ENCODE data around the gene ZNF444. TPM values are rescaled to one million over a fixed set of nuclear protein-coding genes. Genes with fewer than 3 reads are reported as not detected.
"Not testable (repeated sequence)": the region's sequence is repeated elsewhere in the genome, so short reads cannot be mapped to it uniquely, and the experiment has no call there.

Gene ZNF444
- total and polyA plus RNA-seq, 2 of the 4 experiments (the other 2 are of a cell fraction) = 2.5 to 20.3 TPM

- no peaks in the 10 kb centered on the region for H3K9me1 ChIP-seq (ENCODE audit: insufficient read depth, low read length)
- no peak overlapping the region for H2BK120ac ChIP-seq (ENCODE audit: low read depth, low read length)
- H2BK20ac ChIP-seq (ENCODE audit: low read depth, low read length) = no peak overlapping the region
- intact Hi-C loops (cut with micrococcal nuclease) (no loop called here), dilution Hi-C loops (cut with HindIII; ENCODE audit: low sequenced_read_pairs, unreplicated experiment) (no loop called here), in situ Hi-C loops (cut with MboI; ENCODE audit: low sequenced_read_pairs) (no loop called here)
- WGBS, 2 experiments (ENCODE audit: extremely low coverage in 2 of 2, insufficient read length in 1 of 2) = 92% methylated on average over 2 of the region's 7 CpGs; no CpG with 5 or more reads in 1 of the 2 experiments
- peaks cover 14 to 33% of the 10 kb centered on the region in 2 experiments for H3K79me1 ChIP-seq (ENCODE audit: low read depth in 1 of 2, low read length in 2 of 2)
- POLR2A ChIA-PET (ENCODE audit: unreplicated experiment) = no interaction called here
- no peaks in the 10 kb centered on the region for H3K4me1 ChIP-seq (ENCODE audit: control insufficient read depth, insufficient read depth, low read length)
- peak overlapping the region; percentile 37 for H2AK9ac ChIP-seq (replicated peaks; ENCODE audit: low read depth, low read length, poor library complexity)
- BruUV-seq (replicated peaks) = no TSS peak
- H3K27me3 ChIP-seq (ENCODE audit: control insufficient read depth, insufficient read depth, low read length) = no peaks in the 10 kb centered on the region
- H3K36me3 ChIP-seq (ENCODE audit: control insufficient read depth, insufficient read depth, low read length) = peaks cover 54% of the 10 kb centered on the region
- H3K14ac ChIP-seq (replicated peaks; ENCODE audit: low read depth, low read length) = no peak overlapping the region
- H2BK5ac ChIP-seq (ENCODE audit: low read depth, low read length, poor library complexity, severe bottlenecking) = no peak overlapping the region
- no peak overlapping the region for H3K18ac ChIP-seq (ENCODE audit: low read depth, low read length)
- H4K91ac ChIP-seq (ENCODE audit: insufficient read depth, low read depth, low read length) = no peak overlapping the region
- no peak overlapping the region for H2AK5ac ChIP-seq (ENCODE audit: low read depth, low read length)
- H3K4me3 ChIP-seq (ENCODE audit: insufficient read depth, low read depth, low read length) = no peak overlapping the region
- TF ChIP-seq USF2 (IDR thresholded peaks at IDR 0.05; ENCODE audit: low read depth, low read length) (no peak), BHLHE40 (IDR thresholded peaks at IDR 0.05; ENCODE audit: low read depth, low read length) (no peak), CEBPB (IDR thresholded peaks at IDR 0.05; ENCODE audit: low read depth, low read length) (no peak), FOS (IDR thresholded peaks at IDR 0.05; ENCODE audit: low read depth, low read length) (no peak), CHD1 (IDR thresholded peaks at IDR 0.05; ENCODE audit: low read depth, low read length) (no peak), POLR2A (IDR thresholded peaks at IDR 0.05; ENCODE audit: low read depth, low read length) (no peak)
- H3K9me3 ChIP-seq (ENCODE audit: control insufficient read depth, insufficient read depth, low read length) = peaks cover 8% of the 10 kb centered on the region
- H3K4me2 ChIP-seq (ENCODE audit: low read depth, low read length) = no peak overlapping the region
- peaks cover 27% of the 10 kb centered on the region for H4K20me1 ChIP-seq (ENCODE audit: insufficient read depth, low read length)
- H2AFZ ChIP-seq (replicated peaks; ENCODE audit: low read length, poor library complexity) = no peak overlapping the region
- no peak overlapping the region for H3K4ac ChIP-seq (ENCODE audit: low read depth, low read length)
- DNase-seq (no peak), ATAC-seq (ENCODE audit: low read depth) (no peak)
- no peak overlapping the region for H4K5ac ChIP-seq (ENCODE audit: low read depth, low read length)
- no peak overlapping the region for H4K8ac ChIP-seq (ENCODE audit: low read depth in 2 of 2, low read length in 2 of 2)
- H3K23ac ChIP-seq (ENCODE audit: low read depth, low read length) = no peak overlapping the region
- H3K9ac ChIP-seq (ENCODE audit: low read depth, low read length) = no peak overlapping the region
- H3K56ac ChIP-seq (ENCODE audit: extremely low read depth, insufficient read depth, low read length) = no peak overlapping the region
- CTCF ChIA-PET = no interaction called here
- no peak overlapping the region for H3K27ac ChIP-seq (ENCODE audit: insufficient read depth, low read length)
- no peak overlapping the region for H2BK15ac ChIP-seq (ENCODE audit: low read depth, low read length)
Observed at GRCh38 chr19:56097776-56098175, 43.3 kb upstream of the ZNF444 start.

- H2BK15ac ChIP-seq (ENCODE audit: low read depth, low read length); in situ Hi-C loops (cut with MboI; ENCODE audit: low sequenced_read_pairs); H3K27me3 ChIP-seq (ENCODE audit: control insufficient read depth, insufficient read depth, low read length); H4K8ac ChIP-seq (ENCODE audit: low read depth in 2 of 2, low read length in 2 of 2); CTCF ChIA-PET; DNase-seq; H3K14ac ChIP-seq (replicated peaks; ENCODE audit: low read depth, low read length); H3K56ac ChIP-seq (ENCODE audit: extremely low read depth, insufficient read depth, low read length); intact Hi-C loops (cut with micrococcal nuclease); ATAC-seq (ENCODE audit: low read depth); H3K27ac ChIP-seq (ENCODE audit: insufficient read depth, low read length); H3K9me1 ChIP-seq (ENCODE audit: insufficient read depth, low read length); dilution Hi-C loops (cut with HindIII; ENCODE audit: low sequenced_read_pairs, unreplicated experiment); H3K4me1 ChIP-seq (ENCODE audit: control insufficient read depth, insufficient read depth, low read length); H3K4me3 ChIP-seq (ENCODE audit: insufficient read depth, low read depth, low read length); H2BK5ac ChIP-seq (ENCODE audit: low read depth, low read length, poor library complexity, severe bottlenecking); H3K23ac ChIP-seq (ENCODE audit: low read depth, low read length); BruUV-seq (replicated peaks); H4K91ac ChIP-seq (ENCODE audit: insufficient read depth, low read depth, low read length); H3K9ac ChIP-seq (ENCODE audit: low read depth, low read length); POLR2A ChIA-PET (ENCODE audit: unreplicated experiment); H2AK9ac ChIP-seq (replicated peaks; ENCODE audit: low read depth, low read length, poor library complexity); H3K18ac ChIP-seq (ENCODE audit: low read depth, low read length); H2BK20ac ChIP-seq (ENCODE audit: low read depth, low read length); H3K4ac ChIP-seq (ENCODE audit: low read depth, low read length); H3K9me3 ChIP-seq (ENCODE audit: control insufficient read depth, insufficient read depth, low read length); H2AFZ ChIP-seq (replicated peaks; ENCODE audit: low read length, poor library complexity); H2BK120ac ChIP-seq (ENCODE audit: low read depth, low read length); H3K4me2 ChIP-seq (ENCODE audit: low read depth, low read length); H4K5ac ChIP-seq (ENCODE audit: low read depth, low read length); H2AK5ac ChIP-seq (ENCODE audit: low read depth, low read length): not testable (repeated sequence)
- Histone ChIP-seq H4K20me1 (ENCODE audit: insufficient read depth, low read length) (peaks cover 28% of the 10 kb centered on the region), H3K36me3 (ENCODE audit: control insufficient read depth, insufficient read depth, low read length) (peaks cover 52% of the 10 kb centered on the region), H3K79me1 (ENCODE audit: low read depth in 1 of 2, low read length in 2 of 2) (peaks cover 9 to 30% of the 10 kb centered on the region in 2 experiments)
- 97% methylated on average over 6 of the region's 21 CpGs; no CpG with 5 or more reads in 1 of the 2 experiments for WGBS, 2 experiments (ENCODE audit: extremely low coverage in 2 of 2, insufficient read length in 1 of 2)
Observed at GRCh38 chr19:56098237-56098636, 42.9 kb upstream of the ZNF444 start.
